COR-L47 (cell line): ENCODE results near the gene HEATR3.
A peak's percentile ranks its signal among the peaks of the same experiment; 100 is the strongest.
"Not testable (repeated sequence)": the region's sequence is repeated elsewhere in the genome, so short reads cannot be mapped to it uniquely, and the experiment has no call there.

Experiments used
- DNase-seq: peaks from one replicate; lab custom pipeline; 2025; lab: John Stamatoyannopoulos, UW

The HEATR3 gene

GRCh38 chr16:50102051-50102746 lies 36.4 kb downstream of the HEATR3 start:
- DNase-seq = no peak

- no peak for DNase-seq
Observed at GRCh38 chr16:50103764-50104163, 38.0 kb downstream of the HEATR3 start.

DNA sequence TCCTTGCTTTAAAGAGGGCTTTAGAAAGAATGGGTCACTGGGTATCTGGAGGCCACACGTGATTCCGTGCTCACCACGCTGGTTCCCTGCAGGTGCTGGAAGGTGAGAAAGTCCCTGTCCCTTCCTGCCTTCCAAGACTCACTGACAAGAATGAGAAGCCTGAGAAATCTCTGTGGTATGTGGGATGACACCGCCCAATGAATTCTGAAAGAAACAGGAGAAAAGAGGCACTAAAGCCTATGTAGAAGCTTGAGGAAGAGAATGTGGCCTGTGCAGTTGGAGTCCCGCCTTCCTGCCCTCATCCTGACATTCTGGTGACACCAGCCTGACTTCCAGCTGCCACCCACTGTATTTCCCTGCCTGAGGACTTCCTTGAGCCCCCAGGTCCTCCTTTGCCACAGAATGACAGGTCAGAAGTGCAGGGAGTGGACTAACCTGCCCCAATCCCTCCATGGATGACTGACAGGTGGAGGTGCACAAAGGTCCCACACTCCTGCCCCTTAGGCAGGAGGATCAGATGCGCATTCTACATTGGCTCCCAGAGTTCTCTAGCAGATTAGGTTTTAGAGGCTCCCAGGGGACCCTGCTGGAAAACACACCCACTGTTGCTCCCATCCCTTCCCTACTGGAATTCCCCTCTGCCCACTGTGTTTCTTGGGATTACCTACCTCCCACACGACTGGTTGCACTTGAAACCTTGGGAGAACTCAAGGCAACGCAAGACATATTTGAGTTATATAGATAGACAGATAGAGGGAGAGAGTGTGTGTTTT lies 48.8 kb downstream of the HEATR3 start:
- no peak for DNase-seq

DNA sequence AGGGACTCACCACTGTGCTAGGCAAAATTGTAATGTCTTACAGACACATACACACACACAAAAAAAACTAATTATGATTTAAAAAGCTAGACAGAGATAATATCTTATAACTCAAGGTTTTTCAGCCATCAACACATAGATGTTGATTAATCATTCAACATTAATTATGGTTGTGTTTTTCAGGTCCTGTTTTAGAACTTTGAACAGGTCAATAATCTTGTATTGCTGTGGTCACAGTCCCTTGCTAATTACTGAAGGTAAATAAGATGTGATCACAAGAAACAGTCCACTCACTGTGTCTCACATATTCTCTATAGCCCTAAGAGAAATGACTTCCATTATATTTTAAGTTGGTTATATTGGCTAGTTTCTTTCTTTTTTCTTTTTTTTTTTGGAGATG lies 54.9 kb downstream of the HEATR3 start:
- no peak for DNase-seq

GRCh38 chr16:50121278-50121677 lies 55.5 kb downstream of the HEATR3 start:
- no peak for DNase-seq

DNA sequence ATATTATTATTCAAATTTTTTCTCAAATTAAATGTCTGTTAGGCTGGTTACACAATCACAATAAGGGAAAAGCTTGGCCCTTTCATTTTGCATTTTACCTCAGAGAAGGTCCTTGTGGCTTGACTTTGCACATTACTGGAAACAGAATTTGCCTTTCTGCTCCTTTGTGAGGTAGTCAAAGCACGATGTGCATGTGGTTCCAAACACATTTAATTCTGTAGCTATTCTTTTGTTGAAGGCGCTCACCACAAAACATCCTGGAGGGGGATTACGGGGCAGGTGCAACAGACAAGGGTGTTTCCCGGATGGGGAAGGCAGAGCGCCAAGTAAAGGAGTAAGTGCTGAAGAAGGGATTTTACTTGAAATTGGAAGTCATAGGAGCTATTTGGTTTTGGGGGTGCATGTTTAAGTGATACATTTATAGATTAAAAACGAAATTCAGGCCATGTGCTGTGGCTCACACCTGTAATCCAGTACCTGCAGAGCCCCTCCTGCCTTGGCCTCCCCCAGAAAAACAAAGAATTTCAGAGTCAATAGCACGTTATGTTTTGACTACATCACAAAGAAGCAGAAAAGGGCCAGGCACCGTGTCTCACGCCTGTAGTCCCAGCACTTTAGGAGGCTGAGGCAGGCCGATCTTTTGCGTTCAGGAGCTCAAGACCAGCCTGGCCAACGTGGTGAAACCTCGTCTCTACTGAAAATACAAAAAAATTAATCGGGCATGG lies 56.1 kb downstream of the HEATR3 start:
- peak; percentile 50 for DNase-seq

GRCh38 chr16:50123417-50123816 lies 57.6 kb downstream of the HEATR3 start:
- no peak for DNase-seq

DNA sequence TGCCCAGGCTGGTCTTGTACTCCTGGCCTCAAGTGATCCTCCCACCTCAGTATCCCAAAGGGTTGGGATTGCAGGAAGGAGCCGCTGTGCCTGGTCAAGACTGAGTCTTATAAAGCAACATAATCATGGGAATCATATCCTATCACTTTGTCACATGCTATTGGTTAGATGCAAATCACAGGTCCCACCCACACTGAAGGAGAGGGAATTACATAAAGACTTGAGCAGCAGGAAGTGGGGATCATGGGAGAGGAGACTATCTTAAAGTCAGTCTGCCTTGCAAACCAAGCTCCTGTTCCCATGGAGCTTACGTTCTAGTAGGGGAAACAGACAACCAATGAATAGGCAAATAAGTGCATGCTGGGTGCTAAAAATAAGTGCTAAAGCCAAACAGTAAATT lies 59.0 kb downstream of the HEATR3 start:
- no peak for DNase-seq

- DNase-seq = no peak
Observed at GRCh38 chr16:50126183-50126582, 60.4 kb downstream of the HEATR3 start.

GRCh38 chr16:50132571-50132970 lies 66.8 kb downstream of the HEATR3 start:
- not testable (repeated sequence) for DNase-seq

GRCh38 chr16:50133214-50133613 lies 67.4 kb downstream of the HEATR3 start:
- no peak for DNase-seq

- DNase-seq = no peak
Observed at GRCh38 chr16:50136399-50136798, 70.6 kb downstream of the HEATR3 start.

DNA sequence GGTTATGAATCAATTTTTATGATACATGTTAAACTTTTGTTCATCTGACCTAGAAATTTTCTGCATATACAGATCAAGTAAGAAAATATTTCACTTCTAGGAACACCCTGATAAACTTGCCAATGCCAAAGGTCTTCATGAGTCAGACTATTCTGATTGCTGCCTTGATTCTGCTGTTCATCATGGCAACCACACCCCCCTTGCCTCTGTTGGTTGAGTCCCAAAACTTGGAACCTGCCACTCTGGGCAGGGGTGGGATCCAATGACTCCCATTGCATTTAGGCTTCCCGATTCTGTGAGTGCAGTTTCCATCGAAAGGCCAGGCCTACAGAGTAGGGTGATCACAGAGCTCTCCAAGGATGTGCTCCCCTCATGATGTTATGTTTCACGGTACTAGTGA lies 71.5 kb downstream of the HEATR3 start:
- DNase-seq = no peak

DNA sequence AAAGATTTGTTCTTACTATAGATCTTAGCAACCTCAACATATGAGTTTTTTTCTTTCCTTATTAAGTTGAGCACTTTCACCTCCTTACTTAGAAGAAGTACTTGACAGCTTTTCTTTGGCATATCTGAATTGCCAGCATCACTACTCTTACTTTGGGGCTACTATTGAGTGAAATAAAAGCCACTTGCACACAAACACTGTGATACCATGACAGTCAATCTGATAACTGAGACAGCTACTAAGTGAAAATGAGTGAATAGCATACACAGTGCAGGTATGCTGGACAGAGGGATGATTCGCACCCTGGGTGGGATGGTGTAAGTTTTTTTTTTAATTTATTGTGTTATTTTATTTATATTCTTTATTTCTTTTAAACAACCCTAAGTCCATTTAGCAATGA lies 73.8 kb downstream of the HEATR3 start:
- no peak for DNase-seq

DNA sequence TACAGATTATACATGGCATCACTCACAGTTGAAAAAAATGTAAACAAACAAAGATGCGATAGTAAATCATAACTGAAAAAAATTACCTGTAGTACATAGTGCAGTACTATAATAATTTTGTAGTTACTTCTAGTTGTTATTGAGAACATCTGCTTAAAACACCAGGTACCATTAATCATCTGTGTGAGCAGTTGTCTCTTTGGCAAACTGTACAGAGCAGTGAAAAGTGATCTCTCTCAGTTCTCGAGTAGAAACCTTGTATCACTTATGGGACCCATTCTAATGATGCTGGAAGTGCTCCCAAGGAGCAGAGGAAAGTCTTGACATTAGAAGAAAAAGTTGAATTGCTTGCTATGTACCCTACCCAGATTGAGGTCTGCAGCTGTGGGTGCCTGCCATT lies 78.4 kb downstream of the HEATR3 start:
- DNase-seq = no peak

GRCh38 chr16:50146479-50147435 lies 81.0 kb downstream of the HEATR3 start:
- peak; percentile 49 for DNase-seq

GRCh38 chr16:50151322-50151721 lies 85.6 kb downstream of the HEATR3 start:
- DNase-seq = no peak

DNA sequence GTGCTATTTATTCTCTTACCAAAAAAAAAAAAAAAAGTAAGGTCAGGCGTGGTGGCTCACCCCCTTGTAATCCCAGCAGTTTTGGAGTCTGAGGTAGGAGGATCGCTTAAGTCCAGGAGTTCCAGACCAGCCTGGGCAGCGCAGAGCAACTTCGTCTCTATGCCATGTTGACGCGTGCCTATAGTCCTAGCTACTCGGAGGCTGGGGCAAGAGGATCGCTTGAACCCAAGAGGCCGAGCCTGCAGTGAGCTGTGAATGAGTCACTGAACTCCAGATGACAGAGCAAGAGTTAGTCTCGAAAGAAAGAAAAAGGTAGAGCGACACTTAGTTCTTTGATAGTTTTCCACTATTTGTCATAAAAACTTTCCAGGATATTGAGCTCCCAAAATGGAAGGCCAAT lies 86.0 kb downstream of the HEATR3 start:
- no peak for DNase-seq

DNA sequence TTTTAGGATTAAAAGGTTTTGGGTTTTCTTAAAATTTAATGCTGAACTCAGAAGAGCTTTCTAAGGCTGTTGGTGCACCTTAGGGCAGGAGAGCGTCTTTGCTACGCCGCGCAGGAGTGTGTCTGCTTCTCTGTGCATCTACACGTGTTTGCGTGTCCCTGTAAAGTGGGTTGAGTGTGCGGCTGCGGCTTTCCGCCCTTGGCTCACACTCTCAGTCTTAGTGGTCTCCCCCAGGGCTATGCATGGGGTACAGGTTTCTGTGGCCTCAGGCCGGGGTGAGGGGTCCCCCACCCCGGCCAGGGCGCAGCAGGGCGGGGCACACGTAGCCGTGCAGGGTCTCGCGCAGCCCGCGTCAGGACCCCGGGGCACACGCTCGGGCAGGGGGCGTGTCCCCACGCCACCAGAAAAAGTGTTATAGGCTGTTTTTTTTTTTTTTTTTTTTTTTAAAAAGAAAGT lies 86.6 kb downstream of the HEATR3 start:
- DNase-seq = no peak

DNA sequence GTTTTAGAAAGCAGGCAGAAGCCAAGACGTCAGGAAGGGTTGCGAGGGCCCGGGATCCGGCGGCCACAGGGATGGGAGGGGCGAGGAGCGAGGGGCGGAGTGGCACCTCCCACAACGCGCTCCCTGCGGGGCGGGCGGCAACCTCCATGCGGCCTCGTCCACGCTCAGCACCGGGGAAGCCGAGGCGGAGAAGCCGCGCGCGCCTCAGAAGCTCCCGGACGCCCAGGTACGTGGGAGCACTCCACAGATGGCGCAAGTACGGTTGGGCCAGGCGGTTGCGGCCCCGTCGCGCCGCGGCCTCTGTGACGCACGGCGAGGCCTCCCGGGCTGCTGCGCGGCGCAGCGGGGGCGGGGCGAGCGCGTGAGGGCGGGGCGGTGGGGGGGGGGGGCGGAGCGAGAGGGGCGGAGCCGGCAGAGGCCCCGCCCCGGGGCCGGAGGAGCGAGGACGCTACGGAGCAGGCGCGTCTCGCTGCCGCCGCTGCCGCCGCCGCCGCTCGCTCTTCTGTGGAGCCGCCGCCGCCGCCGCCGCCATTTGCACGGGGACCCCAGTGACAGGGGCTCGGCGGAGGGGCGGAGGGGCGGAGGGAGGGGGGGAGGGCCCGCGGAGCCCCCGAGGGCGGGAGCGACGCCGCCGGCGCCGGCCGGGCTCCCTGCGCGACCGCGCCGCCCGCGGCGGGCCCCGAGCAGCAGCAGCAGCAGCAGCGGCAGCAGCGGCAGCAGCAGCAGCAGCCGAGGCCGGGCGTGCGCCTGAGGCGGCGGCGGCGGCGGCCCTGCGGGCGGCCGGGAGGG lies 87.2 kb downstream of the HEATR3 start, which contains the start of gene TENT4B:
TENT4B (plus strand) TSS at position 500 of the 789 bp plus-strand sequence. CDS start 316 bp downstream, outside the sequence.
- DNase-seq = peak; percentile 74
